ENCODE results near the gene KCNH1.

- no peak for TF ChIP-seq CTCF (IDR thresholded peaks at IDR 0.05 in 8 of 11, conservative IDR thresholded peaks at IDR 0.05 in 3 of 11)
- TF ChIP-seq POLR2A (IDR thresholded peaks at IDR 0.05), result no peak
Observed at GRCh38 chr1:210698661-210699060, 435.3 kb downstream of the KCNH1 start.
